Prostate gland (tissue), 2 donors: ENCODE measurements around the gene GALNT8. TPM values are rescaled to one million over a fixed set of nuclear protein-coding genes. Genes with fewer than 3 reads are reported as not detected.

Source experiments
- DNase-seq: peaks from one replicate; pipeline ENCODE4 v3.0.0-alpha.2; 2019; ENCODE audit warnings: low spot score
- H3K27ac ChIP-seq, 2 donors: fragments of 200-600 bp; sonication (generic); 2 replicates each; pipeline ENCODE4 v1.5.1; 2017 to 2019
- H3K27me3 ChIP-seq: fragments of 200-600 bp; sonication (generic); replicated peaks from 2 replicates; pipeline ENCODE4 v1.5.1; 2019; ENCODE audit not compliant: insufficient read depth
- H3K36me3 ChIP-seq, 2 donors: fragments of 200-600 bp; sonication (generic); 1 replicate in 1 of 2; 2 replicates in 1 of 2; pipeline versions ENCODE4 v1.5.1 to v1.8.1; 2017 to 2019
- H3K4me1 ChIP-seq: fragments of 200-600 bp; sonication (generic); replicated peaks from 2 replicates; pipeline ENCODE4 v1.5.1; 2019
- H3K4me3 ChIP-seq, 2 donors: fragments of 200-600 bp; sonication (generic); 2 replicates each; pipeline ENCODE4 v1.5.1; 2017 to 2019
- H3K9me3 ChIP-seq: fragments of 200-600 bp; sonication (generic); 2 replicates; pipeline ENCODE4 v1.5.1; 2017
- POLR2A ChIP-seq: fragments of 450-650 bp; IDR thresholded peaks from one replicate; pipeline ENCODE4 v1.6.1; 2016; ENCODE audit warnings: antibody characterized with exemption, mild to moderate bottlenecking
- POLR2AphosphoS5 ChIP-seq: sonication (generic); formaldehyde crosslinking; IDR thresholded peaks from one replicate; pipeline ENCODE4 v1.6.1; 2017; ENCODE audit warnings: antibody characterized with exemption
- WGBS: methylation state at CpG from one replicate; pipeline ENCODE4 v1.1.5; 2018; 5-methylcytosine and 5-hydroxymethylcytosine counted together
- intact Hi-C: fragments of 100-400 bp; cut with DNase I; formaldehyde crosslinking; loops from one replicate; pipeline ENCODE4 v1.14.2; 2022
- total RNA-seq, 2 donors: library from RNA; depleted of rRNA; stranded (reverse); fragments of >200 nt; gene quantifications; one replicate each; pipeline ENCODE4 v1.1.0, GENCODE V29; 2016
- TF ChIP-seq, protein P1 (sequence below), 4 experiments: fragments of 200-600 bp in 2 of 4; fragments of 450-650 bp in 2 of 4; sonication (generic) in 2 of 4; IDR thresholded peaks; 1 replicate in 3 of 4; 2 replicates in 1 of 4; pipeline ENCODE4 v1.5.1; 2016 to 2019; ENCODE audit warnings: antibody characterized with exemption in 4 of 4, mild to moderate bottlenecking in 2 of 4, moderate library complexity in 2 of 4

GALNT8 gene
- total RNA-seq, 2 donors from 2014 or later = 0.41 to 5.1 TPM

DNA sequence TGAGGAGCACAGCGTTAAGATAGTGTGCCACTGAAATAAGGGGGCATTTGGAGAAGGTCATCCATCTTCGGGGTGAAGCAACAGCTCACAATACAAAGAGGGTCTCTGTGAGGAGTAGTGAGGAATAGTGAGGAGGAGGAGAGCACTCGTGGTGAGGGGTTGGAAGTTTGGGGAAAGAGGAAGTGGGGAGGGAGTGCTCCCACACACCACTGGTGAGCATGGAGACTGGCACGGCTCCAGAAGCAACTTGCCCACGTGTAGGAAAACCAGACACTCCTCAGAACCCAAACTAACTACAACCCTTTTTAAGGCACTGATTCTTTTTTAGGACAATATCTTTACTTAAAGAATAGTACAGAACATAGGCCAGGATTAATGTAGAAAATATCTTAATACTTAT lies 48.9 kb downstream of the GALNT8 start:
- H3K27me3 ChIP-seq = no peaks in the 10 kb centered on the region
- TF ChIP-seq POLR2A (no peak), POLR2AphosphoS5 (no peak)
- TF ChIP-seq, protein P1, sequence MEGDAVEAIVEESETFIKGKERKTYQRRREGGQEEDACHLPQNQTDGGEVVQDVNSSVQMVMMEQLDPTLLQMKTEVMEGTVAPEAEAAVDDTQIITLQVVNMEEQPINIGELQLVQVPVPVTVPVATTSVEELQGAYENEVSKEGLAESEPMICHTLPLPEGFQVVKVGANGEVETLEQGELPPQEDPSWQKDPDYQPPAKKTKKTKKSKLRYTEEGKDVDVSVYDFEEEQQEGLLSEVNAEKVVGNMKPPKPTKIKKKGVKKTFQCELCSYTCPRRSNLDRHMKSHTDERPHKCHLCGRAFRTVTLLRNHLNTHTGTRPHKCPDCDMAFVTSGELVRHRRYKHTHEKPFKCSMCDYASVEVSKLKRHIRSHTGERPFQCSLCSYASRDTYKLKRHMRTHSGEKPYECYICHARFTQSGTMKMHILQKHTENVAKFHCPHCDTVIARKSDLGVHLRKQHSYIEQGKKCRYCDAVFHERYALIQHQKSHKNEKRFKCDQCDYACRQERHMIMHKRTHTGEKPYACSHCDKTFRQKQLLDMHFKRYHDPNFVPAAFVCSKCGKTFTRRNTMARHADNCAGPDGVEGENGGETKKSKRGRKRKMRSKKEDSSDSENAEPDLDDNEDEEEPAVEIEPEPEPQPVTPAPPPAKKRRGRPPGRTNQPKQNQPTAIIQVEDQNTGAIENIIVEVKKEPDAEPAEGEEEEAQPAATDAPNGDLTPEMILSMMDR (IDR thresholded peaks at IDR 0.05) = no peak
- no peaks in the 10 kb centered on the region for H3K9me3 ChIP-seq
- 66% methylated on average over 5 of the region's 5 CpGs for WGBS
- intact Hi-C loops = loop anchor here (10.0 kb wide), 1 partner anchor 414 kb away; no protein-coding TSS in a partner anchor
- H3K27ac ChIP-seq = no peak overlapping the region
- no peaks in the 10 kb centered on the region for H3K36me3 ChIP-seq
- no peak overlapping the region for H3K4me3 ChIP-seq
- DNase-seq = no peak
- no peaks in the 10 kb centered on the region for H3K4me1 ChIP-seq

DNA sequence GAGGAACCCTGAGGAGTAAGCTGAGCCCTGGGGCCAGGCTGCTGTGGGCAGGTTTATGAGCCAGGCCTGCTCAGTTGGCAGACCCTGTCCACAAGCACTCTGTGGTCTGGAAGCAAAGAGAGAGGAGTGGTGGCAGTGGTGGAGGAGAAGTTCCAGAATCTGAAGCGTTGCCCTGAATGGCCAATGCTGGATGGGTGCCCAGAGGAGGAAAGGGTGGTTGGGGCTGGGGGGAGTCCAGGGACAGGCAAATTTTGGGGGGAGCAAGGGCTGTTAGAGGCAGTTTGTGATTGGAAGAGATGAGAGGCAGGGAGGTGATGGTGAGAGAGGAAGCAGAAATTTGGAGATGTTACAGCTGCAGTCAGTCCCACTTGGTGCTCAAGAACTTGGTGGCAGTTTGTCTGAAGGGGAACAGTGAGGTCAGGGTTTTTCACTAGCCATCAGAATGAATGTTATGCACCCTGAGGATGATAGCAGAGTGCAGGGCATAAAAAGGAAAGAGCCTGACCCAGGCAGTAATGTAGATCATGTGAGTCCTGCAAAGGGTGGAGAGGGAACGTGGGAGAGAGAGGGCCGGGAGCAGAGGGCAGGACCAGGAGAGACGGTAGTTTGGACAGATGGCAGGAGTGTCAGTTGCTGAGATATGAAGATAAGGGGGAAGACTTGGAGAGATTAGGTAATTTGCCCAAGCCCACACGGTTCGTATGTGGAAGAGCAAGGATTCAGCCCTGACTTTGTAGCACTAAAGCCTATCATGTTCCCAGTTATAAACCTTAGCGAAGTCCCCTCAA lies 51.2 kb downstream of the GALNT8 start:
- TF ChIP-seq, protein P1 (IDR thresholded peaks at IDR 0.05) = no peak
- no peak for TF ChIP-seq POLR2A
- H3K27ac ChIP-seq = no peak overlapping the region
- H3K4me3 ChIP-seq = no peak overlapping the region
- intact Hi-C loops = no loop called here
- no peaks in the 10 kb centered on the region for H3K36me3 ChIP-seq
- H3K9me3 ChIP-seq = no peaks in the 10 kb centered on the region
- WGBS = 59% methylated on average over 7 of the region's 7 CpGs
- no peaks in the 10 kb centered on the region for H3K27me3 ChIP-seq
- H3K4me1 ChIP-seq = no peaks in the 10 kb centered on the region
- no peak for DNase-seq

DNA sequence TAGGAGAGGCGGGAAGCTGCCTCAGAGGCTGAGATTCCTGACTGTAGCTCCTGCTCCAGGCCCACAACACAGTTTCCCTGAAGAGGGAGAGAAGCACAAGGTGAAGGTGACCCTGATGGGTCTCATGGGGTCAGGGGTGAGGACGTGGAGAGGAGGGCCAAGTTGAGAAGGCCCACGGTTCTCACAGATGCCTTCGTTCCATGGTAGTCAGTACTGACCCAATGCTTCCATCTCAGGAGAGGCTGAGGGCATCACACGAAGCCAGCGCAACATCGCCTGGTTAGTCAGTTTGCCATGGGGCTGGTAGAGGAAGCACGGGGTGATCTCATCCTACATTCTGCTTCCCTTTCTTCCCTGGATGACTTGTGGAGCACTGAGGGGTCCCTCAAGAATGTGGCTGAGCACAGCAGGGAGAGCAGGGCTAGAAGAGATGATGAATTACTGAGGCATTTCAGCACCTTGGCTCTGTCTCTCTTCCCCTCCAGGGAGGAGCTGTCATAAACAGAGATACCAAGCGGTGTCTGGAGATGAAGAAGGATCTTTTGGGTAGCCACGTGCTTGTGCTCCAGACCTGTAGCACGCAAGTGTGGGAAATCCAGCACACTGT lies 51.9 kb downstream of the GALNT8 start:
- no peaks in the 10 kb centered on the region for H3K36me3 ChIP-seq
- TF ChIP-seq, protein P1 (IDR thresholded peaks at IDR 0.05) = no peak
- TF ChIP-seq POLR2AphosphoS5 (no peak), POLR2A (no peak)
- no peak overlapping the region for H3K27ac ChIP-seq
- no peak overlapping the region for H3K4me3 ChIP-seq
- 85% methylated on average over 11 of the region's 11 CpGs for WGBS
- H3K27me3 ChIP-seq = no peaks in the 10 kb centered on the region
- H3K4me1 ChIP-seq = no peaks in the 10 kb centered on the region
- no peak for DNase-seq
- H3K9me3 ChIP-seq = no peaks in the 10 kb centered on the region
- intact Hi-C loops = no loop called here

DNA sequence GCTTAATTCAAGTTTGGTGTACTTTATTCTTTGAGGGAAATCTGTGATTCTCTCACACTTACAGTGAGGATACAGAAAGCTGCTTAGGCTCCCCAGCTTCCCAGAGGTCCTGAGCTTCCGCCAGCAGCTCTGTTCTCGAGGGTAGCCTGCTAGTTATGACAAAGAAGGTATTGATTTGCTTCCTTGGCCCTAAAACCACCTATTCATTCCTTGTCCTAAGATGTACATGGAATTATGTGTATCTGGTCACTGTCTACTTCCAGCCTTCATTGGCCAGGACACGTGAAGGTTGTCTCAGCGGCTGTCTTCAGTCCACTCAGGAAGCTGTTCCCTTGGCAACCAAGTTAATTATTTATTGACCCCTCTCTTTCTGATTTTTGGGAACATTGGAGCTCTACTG lies 55.7 kb downstream of the GALNT8 start:
- WGBS = 66% methylated on average over 4 of the region's 4 CpGs
- Histone ChIP-seq H3K27me3 (peaks cover 2% of the 10 kb centered on the region), H3K36me3 (no peaks in the 10 kb centered on the region), H3K9me3 (no peaks in the 10 kb centered on the region), H3K27ac (no peak overlapping the region), H3K4me1 (no peaks in the 10 kb centered on the region), H3K4me3 (no peak overlapping the region)
- intact Hi-C loops = no loop called here
- DNase-seq = no peak
- TF ChIP-seq POLR2AphosphoS5 = no peak
- TF ChIP-seq, protein P1 (IDR thresholded peaks at IDR 0.05) = no peak
- TF ChIP-seq POLR2A = no peak

DNA sequence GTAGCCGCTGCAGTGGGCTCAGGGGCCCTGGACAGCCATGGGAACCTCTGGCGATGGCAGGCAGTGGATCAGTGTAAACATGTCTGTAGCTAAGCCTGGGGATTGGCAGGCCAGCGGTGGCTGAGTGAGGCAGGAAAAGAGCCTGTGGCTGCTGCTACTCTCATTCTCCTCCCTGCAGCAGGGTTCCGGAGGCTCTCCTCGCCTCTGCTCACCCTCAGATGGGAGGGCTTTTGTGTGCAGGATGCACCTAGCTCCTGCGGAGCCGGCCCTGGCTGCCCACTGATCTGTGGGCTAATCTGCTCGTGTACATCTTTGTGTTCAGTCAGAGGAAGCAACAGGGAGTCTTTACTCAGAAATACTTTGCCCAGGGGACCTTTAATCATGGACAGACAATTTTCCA lies 59.5 kb downstream of the GALNT8 start:
- H3K27me3 ChIP-seq = peaks cover 2% of the 10 kb centered on the region
- intact Hi-C loops = no loop called here
- H3K4me1 ChIP-seq = no peaks in the 10 kb centered on the region
- WGBS = 77% methylated on average over 8 of the region's 8 CpGs
- no peak for TF ChIP-seq POLR2A
- TF ChIP-seq, protein P1 (IDR thresholded peaks at IDR 0.05) = no peak
- no peak for TF ChIP-seq POLR2AphosphoS5
- H3K27ac ChIP-seq = no peak overlapping the region
- H3K9me3 ChIP-seq = no peaks in the 10 kb centered on the region
- H3K4me3 ChIP-seq = no peak overlapping the region
- H3K36me3 ChIP-seq = no peaks in the 10 kb centered on the region
- DNase-seq = no peak
